Testis (tissue), 2 donors: ENCODE results near the gene GID8.

Experiments
- POLR2A ChIP-seq: fragments of 450-650 bp; IDR thresholded peaks from one replicate; pipeline ENCODE4 v1.6.1; 2017; ENCODE audit warnings: antibody characterized with exemption, mild to moderate bottlenecking, moderate library complexity
- TF ChIP-seq, protein P1 (sequence below), 3 experiments: fragments of 450-650 bp in 2 of 3; fragments of 200-600 bp in 1 of 3; sonication (generic) in 1 of 3; IDR thresholded peaks; one replicate each; pipeline ENCODE4 v1.5.1; 2016 to 2019; ENCODE audit warnings: antibody characterized with exemption in 3 of 3, mild to moderate bottlenecking in 2 of 3, moderate library complexity in 1 of 3

DNA sequence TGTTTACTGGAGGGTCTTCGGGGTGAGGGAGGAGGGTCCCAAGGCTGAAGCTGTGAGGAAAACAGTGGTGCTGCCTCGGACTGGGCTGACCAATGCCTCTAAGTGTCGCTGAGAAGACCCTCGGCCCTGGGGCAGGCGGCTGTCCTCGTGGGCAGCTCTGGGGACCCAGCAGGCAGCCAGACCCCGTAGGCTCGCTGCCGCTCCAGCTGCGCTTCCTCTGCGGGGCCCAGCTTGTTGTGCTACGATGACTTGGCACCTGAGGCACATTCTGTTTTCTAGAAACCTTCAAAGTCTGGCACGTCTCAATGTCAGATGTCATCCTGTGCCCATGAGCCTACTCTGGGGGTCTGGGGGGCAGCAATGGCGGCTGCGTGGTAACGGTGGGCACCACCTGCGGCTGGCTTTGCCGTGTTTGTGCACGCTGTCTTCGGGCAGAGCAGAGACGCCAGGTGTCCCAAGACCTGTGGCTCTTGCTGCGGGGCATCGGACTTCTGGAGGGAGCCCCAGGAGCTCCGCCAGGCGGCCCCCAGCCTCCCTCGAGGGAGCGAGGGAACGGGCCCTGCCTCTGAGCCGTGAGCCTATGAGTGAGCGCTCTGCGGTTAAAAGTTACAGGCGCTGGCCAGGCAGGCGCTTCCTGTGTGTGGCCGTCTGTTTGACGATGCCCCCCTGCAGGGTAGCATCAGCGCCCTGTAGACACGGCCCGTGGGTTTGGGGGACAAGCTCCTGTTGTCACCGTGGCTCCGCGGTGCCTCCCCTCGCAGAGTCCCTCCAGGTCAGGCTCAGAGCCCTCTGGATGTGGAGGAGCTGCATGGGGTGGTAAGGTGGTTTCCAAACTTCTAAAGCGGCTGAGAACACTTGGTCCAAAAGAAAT lies 21.4 kb downstream of the GID8 start:
- TF ChIP-seq, protein P1, sequence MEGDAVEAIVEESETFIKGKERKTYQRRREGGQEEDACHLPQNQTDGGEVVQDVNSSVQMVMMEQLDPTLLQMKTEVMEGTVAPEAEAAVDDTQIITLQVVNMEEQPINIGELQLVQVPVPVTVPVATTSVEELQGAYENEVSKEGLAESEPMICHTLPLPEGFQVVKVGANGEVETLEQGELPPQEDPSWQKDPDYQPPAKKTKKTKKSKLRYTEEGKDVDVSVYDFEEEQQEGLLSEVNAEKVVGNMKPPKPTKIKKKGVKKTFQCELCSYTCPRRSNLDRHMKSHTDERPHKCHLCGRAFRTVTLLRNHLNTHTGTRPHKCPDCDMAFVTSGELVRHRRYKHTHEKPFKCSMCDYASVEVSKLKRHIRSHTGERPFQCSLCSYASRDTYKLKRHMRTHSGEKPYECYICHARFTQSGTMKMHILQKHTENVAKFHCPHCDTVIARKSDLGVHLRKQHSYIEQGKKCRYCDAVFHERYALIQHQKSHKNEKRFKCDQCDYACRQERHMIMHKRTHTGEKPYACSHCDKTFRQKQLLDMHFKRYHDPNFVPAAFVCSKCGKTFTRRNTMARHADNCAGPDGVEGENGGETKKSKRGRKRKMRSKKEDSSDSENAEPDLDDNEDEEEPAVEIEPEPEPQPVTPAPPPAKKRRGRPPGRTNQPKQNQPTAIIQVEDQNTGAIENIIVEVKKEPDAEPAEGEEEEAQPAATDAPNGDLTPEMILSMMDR (IDR thresholded peaks at IDR 0.05), result no peak
- TF ChIP-seq POLR2A, result no peak
